ENCODE data around the gene MED31.

- TF ChIP-seq CTCF (IDR thresholded peaks at IDR 0.05 in 4 of 5, conservative IDR thresholded peaks at IDR 0.05 in 1 of 5) (no peak), POLR2A (IDR thresholded peaks at IDR 0.05) (no peak)
Observed at GRCh38 chr17:6636616-6637457, 14.6 kb downstream of the MED31 start.

Measured in gastrocnemius medialis (tissue), 4 donors.